Stomach (tissue), 4 donors: ENCODE data around the gene IGSF11.

Experiments used
- CTCF ChIP-seq, 7 experiments: fragments of 450-650 bp in 4 of 7; fragments of 200-600 bp in 3 of 7; sonication (generic) in 3 of 7; IDR thresholded peaks; one replicate each; pipeline ENCODE4 v1.5.1; 2016 to 2019; ENCODE audit warnings: antibody characterized with exemption in 7 of 7, control low read depth in 2 of 7, mild to moderate bottlenecking in 1 of 7
- POLR2A ChIP-seq, 4 donors: fragments of 450-650 bp; IDR thresholded peaks; one replicate each; pipeline ENCODE4 v1.6.1; 2016; ENCODE audit warnings: antibody characterized with exemption in 4 of 4, control low read depth in 2 of 4, mild to moderate bottlenecking in 1 of 4, moderate library complexity in 1 of 4
- POLR2AphosphoS5 ChIP-seq, 3 donors: sonication (generic); formaldehyde crosslinking; IDR thresholded peaks; one replicate each; pipeline ENCODE4 v1.6.1; 2016; ENCODE audit warnings: antibody characterized with exemption in 3 of 3

- TF ChIP-seq POLR2A (IDR thresholded peaks at IDR 0.05), result no peak
- no peak for TF ChIP-seq POLR2AphosphoS5 (IDR thresholded peaks at IDR 0.05)
- no peak for TF ChIP-seq CTCF (IDR thresholded peaks at IDR 0.05)
Observed at GRCh38 chr3:118946449-118946848, 88.2 kb downstream of the IGSF11 start.
